T1000 (cell line): ENCODE results near the gene KMT5B.

ENCODE experiments used
- DNase-seq: peaks from one replicate; lab custom pipeline; 2025; ENCODE audit warnings: mixed read lengths; lab: John Stamatoyannopoulos, UW

KMT5B gene

DNA sequence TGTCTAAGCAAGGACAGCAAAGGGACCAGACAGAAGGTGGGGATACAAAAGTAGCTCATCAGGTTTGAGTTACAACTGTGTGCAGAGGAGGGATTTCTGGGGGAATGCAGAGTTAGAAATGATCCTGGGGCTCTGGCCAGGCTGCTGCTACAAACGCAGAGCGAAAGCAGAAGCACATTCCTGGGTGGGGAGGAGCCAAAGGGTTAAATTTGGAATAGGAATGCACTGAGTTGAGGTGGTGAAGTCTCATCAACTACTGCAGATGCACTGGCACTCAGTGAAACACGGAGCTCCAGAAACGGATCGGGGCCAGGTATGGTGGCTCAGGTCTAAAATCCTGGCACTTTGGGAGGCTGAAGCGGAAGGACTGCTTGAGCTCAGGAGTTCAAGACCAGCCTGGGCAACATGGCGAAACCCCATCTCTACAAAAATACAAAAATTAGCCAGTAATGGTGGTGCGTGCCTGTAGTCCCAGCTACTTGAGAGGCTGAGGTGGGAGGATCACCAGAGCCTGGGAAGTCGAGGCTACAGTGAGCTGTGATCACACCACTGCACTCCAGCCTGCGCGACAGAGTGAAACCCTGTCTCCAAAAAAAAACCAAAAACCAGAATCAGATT, 95.1 kb downstream of the KMT5B start:
- DNase-seq = no peak

DNA sequence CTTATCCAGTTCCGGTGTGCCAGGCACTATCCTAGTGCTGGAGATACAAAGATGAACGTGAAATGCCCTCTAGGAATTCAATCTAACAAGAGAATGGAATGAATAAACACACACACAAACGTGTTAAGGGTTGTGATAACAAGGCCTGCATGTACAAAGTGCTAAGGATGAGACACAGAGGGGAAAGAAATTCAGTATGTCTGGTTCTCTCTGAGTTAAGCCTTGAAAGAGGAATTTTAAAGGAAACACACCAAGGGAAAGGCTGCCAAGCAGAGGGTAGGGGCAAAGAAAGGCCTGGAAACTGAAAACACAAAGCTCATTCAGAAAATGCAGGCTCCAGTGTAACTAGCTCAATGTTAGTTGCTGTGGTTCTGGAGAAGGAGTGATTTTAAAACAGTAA, 96.1 kb downstream of the KMT5B start:
- no peak for DNase-seq

- no peak for DNase-seq
Measured at GRCh38 chr11:68116126-68116525, 97.0 kb downstream of the KMT5B start.

DNA sequence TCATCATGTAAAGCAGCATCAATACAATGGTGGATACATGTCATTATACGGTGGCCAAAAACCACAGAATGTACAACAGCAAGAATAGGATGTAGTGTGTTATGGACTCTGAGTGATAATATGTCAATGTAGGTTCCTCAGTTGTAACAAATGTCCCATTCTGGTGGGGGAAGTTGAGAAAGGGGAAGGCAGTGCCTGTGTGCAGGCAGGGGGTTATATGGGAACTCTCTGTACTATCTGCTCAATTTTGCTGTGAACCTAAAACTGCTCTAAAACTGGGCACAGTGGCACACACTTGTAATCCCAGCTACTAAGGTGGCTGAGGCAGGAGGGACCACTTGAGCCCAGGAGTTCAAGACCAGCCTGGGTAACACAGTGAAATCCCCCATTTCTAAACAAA, 97.8 kb downstream of the KMT5B start:
- DNase-seq = no peak

- DNase-seq = no peak
Measured at GRCh38 chr11:68113986-68114385, 99.1 kb downstream of the KMT5B start.

DNA sequence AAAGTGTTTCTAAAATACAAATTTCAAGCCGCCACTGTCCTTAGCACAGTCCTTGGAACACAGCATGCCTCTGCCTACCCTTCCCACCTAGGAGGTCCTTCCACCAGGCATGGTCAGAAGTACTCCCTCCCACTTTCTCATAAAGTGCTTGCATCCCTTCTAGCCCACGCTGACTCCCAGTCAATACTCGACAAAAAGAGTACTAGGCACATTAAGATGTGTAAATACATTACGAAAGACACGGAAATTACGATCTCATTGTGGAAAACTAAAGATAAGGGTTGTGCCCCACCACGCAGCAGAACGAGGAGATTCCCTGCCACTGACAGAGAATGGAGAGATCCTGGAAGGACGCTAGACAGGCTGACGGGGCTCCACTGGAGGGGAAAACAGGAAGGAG, 105.4 kb downstream of the KMT5B start:
- no peak for DNase-seq

- no peak for DNase-seq
Measured at GRCh38 chr11:68106165-68106940, 106.7 kb downstream of the KMT5B start.
